GM12873 (cell line): Measurements from ENCODE around the gene GLI1.

Experiments used
- CTCF ChIP-seq: IDR thresholded peaks from 2 replicates; pipeline ENCODE4 v1.5.1; 2012; ENCODE audit warnings: low read depth, mild to moderate bottlenecking, moderate library complexity, low read length, control low read depth; ENCODE audit not compliant: insufficient read depth; ENCODE audit errors: missing control alignments

Gene GLI1

GRCh38 chr12:57490126-57490525 is 30.5 kb downstream of the GLI1 start:
- TF ChIP-seq CTCF: no peak

GRCh38 chr12:57491393-57492280 is 32.1 kb downstream of the GLI1 start:
- TF ChIP-seq CTCF: peak; percentile 33

- TF ChIP-seq CTCF: no peak
Measured at GRCh38 chr12:57496822-57497221, 37.2 kb downstream of the GLI1 start.

DNA sequence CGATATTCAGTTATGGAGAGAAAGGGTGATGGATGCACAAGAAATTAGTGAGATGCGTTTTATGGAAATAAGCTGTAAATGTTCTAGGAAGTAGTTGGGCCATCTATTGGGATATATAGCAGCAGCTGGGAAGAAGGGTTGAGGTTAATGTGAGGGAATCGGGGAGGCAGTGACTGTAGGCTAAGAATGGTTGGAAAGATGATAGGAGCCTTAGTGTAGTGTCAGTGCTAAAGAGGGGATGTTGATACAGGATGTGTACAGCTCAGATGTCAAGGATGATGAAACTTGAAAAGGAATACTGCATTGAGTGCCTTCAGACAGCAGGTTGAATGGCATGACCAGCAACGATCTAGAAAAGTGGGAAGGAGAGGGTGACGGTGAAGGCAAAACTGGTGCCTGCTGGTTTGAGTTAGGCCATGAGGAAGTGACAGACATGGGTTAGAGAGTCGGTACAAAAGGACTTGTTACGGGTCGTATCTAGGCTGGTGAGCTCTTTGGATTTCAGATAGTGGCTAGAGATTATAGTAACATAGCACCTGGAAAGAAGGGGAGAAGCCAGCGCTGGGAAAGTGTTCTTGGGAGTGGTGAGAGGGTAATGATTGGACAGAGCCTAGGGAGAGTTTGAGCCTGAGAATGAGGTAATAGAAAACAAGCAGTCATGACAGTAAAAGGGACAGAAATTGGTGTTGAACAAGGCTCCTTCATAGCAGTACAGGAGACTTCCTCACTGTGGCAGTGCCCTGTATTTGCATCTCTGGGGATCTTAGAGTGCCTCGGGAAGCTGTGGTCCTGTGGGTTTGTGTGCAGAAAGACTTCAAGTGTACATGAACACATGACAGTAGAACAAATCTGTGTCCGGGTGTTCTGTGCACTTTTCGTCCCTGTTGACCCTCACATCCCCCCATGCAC is 37.9 kb downstream of the GLI1 start:
- TF ChIP-seq CTCF: no peak

- no peak for TF ChIP-seq CTCF
Measured at GRCh38 chr12:57498132-57498502, 38.5 kb downstream of the GLI1 start.

GRCh38 chr12:57498571-57498970 is 39.0 kb downstream of the GLI1 start:
- TF ChIP-seq CTCF: no peak

- TF ChIP-seq CTCF: no peak
Measured at GRCh38 chr12:57500213-57500612, 40.6 kb downstream of the GLI1 start.
